Limb (tissue), 2 donors: ENCODE results near the gene ALPI.
A peak's percentile ranks its signal among the peaks of the same experiment; 100 is the strongest.
"Not testable (repeated sequence)": the region's sequence is repeated elsewhere in the genome, so short reads cannot be mapped to it uniquely, and the experiment has no call there.

Experiments used
- DNase-seq, 2 donors: peaks; one replicate each; pipeline ENCODE4 v3.0.0-alpha.2; 2016; ENCODE audit errors: extremely low spot score in 2 of 2

Gene ALPI

DNA sequence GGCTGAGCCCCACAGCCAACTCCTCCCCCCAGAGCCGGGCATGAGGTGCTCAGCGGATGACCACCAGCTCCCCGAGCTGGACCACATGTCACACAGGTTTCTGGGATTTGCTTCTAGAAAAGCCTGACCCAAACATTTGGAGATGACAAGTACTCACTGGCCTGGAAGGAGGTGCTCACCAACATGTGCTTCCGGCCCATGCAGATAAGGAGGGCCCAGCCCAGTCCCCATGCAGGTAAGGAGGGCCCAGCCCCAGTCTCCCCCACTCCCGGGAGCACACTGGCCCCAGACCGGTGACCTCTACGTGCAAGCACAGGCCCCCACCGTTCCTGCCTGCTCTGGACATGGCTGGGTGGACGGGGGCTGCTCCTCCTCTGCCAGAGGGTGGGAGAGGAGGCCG lies 14.0 kb upstream of the ALPI start:
- DNase-seq = not testable (repeated sequence)

GRCh38 chr2:232442431-232442830 lies 13.5 kb upstream of the ALPI start:
- peak in 1 of 2 donors; percentile 28 for DNase-seq

DNA sequence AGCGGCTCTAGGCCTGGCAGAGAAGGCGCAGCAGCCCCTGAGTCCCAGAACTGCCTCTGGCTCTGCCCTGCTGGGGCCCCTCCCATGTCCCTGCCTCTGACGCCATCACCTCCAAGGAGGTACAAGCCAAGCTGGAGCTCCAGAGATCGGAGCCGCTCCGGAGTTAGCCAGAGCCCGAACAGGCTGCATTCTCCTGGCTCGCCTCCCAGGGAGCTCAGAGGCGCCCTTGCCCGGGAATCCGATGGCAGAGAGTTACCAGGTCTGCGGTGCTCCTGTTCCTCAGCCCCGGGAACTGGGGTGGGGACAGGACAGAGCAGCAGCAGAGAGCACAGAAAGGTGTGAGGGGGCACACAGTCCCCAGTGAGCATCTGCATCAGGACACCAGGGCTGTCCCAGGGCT lies 12.9 kb upstream of the ALPI start:
- DNase-seq = not testable (repeated sequence)

DNA sequence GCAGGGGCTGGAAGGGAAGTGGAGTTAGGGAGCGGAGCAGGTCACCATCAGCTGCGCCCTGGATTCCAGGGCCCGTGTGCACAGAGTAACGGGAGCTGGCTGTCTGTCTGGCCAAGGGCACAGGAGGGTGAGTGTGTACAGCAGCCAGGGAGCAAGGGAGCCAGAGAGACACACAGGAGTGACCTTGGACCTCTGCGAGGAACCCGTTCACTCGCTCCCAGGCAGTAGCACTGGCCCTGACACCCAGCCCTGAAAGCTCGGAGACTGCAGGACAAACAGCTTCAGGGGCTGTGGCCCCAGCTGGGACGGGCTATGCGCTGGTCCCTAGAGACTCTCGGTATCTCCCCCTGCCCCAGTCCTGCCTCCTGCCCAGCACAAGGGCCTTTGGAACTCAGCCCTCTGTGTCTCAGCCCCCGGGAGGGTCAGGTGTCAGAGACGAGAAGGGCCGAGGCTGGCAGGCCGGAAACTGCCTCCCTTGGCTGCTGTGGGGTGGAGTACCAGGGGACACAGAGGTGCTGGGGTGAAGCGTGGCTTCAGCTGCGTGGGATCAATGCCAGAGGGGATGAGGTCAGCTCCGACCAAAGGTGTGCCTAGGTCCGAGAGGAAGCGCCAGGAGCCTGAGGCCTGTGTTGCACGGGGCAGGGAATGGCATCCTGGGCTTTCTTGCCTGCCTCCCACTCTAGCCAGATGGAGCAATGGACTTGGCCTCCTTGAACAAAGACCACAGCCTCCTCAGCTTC lies 12.1 kb upstream of the ALPI start:
- peak in 1 of 2 donors; percentile 23 for DNase-seq

DNA sequence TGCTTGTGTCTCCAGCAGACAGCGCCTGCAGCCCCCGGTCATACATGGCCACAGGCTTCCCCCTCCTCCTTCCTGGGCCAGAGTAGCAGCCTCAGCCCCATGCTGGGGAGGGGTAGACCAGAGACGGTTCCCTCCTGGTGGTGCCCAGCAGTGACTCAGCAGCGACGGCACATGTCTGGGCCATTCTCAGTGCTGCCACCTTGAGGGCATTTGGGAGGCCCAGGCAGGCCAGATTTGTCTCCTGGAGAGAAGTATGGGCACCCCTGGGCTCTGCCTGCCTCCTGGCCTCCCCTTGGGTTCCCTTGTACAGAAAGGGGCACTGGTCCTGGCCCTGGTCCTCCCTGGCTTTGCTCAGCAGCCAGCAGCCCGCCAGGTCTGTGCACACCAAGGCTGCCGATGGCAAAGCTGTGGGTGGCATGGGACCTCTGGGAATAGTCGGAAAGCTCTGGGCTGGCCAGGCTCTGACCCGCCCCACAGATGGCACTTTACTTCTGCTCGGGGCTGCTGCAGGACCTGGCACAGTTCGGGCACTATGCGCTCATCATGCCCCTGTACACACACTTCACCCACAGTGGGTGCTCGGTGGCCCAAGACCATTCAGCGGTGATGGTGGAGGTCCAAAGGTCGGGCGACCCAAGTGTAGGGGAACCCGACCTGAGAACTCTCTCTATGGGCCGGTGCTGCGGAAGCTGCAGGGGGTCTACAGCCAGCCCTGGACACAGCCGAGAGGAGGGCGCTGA lies 11.4 kb upstream of the ALPI start:
- DNase-seq = peak in 1 of 2 donors; percentile 53

DNA sequence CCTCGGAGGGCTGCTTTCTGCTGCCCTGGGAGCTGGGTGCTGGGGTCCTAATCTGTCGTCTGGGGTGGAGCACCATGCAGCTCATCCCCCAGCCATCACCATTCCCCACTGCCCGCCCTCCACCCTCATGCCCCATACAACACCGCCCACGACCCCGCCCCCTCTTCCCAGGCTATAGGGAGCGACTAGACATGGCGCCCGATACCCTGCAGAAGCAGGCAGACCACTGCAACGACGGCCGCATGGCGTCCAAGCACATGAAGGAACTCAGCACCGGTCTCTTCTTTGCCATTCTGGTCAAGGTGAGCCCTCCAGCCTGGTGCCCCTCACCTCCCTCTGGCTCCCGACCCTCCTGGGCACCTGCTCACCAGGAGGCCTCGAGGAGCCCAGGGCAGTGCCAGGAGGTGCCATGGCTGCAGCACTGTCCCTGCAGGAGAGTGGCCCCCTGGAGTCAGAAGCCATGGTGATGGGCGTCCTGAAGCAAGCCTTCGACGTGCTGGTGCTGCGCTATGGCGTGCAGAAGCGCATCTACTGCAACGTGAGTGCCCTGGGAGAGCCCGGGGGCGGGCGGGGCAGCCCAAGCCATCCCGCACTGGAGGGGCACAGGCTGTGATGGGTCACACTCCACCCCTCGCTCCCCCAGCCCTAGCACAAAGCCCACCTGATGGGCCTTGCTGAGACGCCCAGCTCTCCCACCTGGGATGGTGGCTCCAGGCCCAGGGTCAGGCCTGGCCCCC lies 10.6 kb upstream of the ALPI start:
- DNase-seq = not testable (repeated sequence)

GRCh38 chr2:232446266-232446777 lies 9.6 kb upstream of the ALPI start:
- DNase-seq = peak in 1 of 2 donors; percentile 36

GRCh38 chr2:232447091-232447620 lies 8.8 kb upstream of the ALPI start:
- no peak for DNase-seq

- DNase-seq = peak in 1 of 2 donors; percentile 28
Observed at GRCh38 chr2:232447638-232448303, 8.2 kb upstream of the ALPI start.

- no peak for DNase-seq
Observed at GRCh38 chr2:232448304-232448690, 7.7 kb upstream of the ALPI start.

GRCh38 chr2:232449964-232450363 lies 6.0 kb upstream of the ALPI start:
- DNase-seq = no peak

DNA sequence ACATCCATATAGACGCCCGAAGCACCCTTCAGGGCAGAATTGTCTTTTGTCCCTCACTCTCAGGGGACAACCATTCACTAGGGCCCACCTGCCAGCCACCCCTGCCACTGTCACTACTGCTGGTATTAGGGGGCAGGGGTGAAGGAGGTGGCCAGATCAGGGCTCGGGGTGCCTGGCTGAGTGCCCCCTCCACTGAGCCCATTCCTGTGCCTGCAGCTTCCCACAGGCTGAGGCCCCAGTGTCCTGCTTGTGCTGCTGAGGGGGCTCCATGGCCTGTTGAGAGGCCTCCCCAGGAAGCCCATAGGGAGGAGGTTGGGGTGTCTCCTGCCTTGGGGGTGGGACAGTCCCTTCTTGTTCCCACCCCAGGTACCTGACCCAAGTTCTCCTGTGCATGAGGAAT lies 4.3 kb upstream of the ALPI start:
- DNase-seq = not testable (repeated sequence)

DNA sequence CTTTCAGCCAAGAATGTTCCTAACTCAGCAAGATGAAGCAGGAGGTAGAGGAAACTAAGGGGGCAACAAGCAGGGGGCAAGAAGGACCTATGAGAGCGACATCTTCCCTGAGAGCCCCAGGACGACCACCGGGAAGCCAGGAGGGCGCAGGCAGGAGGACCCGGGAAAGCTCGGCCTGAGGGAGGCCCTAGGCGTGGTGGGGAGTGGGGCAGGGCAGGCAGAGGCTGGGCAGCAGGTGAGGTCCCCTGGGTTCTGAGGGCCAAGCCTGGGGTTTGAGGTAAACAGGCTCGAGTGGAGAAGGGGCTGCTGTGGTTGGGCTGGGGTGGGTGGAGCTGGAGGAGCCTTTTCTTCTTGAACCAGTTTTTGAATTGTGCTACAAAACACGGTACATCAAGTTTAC lies 1.3 kb upstream of the ALPI start:
- DNase-seq = peak in 1 of 2 donors; percentile 14

GRCh38 chr2:232456296-232457120 lies 555 bp downstream of the ALPI start:
- DNase-seq = peak in 1 of 2 donors; percentile 16

GRCh38 chr2:232457121-232458011 lies 1.4 kb downstream of the ALPI start:
- peak in 1 of 2 donors; percentile 24 for DNase-seq

DNA sequence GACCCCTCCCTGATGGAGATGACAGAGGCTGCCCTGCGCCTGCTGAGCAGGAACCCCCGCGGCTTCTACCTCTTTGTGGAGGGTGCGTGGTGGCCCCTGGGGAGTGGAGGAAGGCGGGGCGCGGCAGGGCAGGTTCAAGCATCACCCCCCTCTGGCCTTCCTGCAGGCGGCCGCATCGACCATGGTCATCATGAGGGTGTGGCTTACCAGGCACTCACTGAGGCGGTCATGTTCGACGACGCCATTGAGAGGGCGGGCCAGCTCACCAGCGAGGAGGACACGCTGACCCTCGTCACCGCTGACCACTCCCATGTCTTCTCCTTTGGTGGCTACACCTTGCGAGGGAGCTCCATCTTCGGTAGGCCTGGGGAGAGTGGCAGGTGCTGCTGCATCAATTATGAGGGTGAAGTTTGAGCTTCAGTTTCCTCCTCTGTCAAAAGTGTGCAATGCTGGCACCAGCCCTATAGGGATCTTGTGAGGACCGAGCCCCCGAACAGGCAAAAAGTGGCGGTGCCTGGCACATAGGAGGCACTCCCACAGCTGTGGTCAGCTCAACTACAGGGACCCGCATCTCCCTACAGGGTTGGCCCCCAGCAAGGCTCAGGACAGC lies 2.2 kb downstream of the ALPI start:
- peak in 1 of 2 donors; percentile 24 for DNase-seq

- peak in 1 of 2 donors; percentile 20 for DNase-seq
Observed at GRCh38 chr2:232458661-232459418, 2.9 kb downstream of the ALPI start.
